HG03025 (cell line): ENCODE results near the gene ICE2.

Source experiments
- ATAC-seq: cut with Tn5 transposase; IDR thresholded peaks from one replicate; pipeline ENCODE4 v1.9.1; 2021; ENCODE audit warnings: mild to moderate bottlenecking, moderate library complexity; ENCODE audit not compliant: unreplicated experiment, low FRiP score

The ICE2 gene, protein sequence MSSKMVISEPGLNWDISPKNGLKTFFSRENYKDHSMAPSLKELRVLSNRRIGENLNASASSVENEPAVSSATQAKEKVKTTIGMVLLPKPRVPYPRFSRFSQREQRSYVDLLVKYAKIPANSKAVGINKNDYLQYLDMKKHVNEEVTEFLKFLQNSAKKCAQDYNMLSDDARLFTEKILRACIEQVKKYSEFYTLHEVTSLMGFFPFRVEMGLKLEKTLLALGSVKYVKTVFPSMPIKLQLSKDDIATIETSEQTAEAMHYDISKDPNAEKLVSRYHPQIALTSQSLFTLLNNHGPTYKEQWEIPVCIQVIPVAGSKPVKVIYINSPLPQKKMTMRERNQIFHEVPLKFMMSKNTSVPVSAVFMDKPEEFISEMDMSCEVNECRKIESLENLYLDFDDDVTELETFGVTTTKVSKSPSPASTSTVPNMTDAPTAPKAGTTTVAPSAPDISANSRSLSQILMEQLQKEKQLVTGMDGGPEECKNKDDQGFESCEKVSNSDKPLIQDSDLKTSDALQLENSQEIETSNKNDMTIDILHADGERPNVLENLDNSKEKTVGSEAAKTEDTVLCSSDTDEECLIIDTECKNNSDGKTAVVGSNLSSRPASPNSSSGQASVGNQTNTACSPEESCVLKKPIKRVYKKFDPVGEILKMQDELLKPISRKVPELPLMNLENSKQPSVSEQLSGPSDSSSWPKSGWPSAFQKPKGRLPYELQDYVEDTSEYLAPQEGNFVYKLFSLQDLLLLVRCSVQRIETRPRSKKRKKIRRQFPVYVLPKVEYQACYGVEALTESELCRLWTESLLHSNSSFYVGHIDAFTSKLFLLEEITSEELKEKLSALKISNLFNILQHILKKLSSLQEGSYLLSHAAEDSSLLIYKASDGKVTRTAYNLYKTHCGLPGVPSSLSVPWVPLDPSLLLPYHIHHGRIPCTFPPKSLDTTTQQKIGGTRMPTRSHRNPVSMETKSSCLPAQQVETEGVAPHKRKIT

DNA sequence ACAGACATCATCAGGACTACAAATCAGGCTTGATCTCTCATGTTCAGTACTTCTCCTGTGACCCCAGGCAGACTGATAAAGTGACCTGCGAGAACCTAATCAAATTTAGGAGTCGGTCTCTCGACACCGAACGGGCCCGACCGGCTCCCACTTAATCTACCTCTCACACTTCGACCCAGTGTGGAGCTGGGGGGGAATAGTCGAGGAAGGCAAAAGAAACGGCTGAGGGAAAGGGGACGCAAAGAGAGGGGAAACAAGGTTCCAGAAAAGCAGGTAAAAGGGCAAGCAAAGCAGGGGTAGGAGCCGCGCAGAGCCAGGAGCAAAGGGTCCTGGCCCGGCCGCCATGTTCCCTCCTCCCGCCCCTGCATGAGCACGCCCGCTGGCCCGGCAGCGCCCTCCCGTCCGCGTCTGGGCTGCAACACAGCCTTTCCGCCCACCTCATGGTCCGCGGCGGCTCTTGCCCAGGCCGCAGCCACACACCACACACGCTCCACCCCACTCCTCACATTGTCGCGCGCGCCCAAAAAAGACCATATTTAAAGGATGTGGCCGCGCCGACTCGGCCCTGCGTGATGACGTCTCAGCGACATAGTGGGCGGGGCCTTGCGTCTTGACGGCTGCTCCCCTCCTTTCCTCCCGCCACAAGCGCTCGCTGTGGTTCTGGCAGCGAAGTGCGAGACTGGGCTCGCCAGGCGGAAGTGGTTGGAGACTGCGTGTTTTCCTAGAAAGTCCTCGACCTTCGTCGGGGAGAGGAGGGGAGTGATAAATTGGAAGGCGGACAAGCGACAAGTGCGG is at the start of gene ICE2:
TSS of gene ICE2 (minus strand) at position 577 of the 795 bp plus-strand sequence. CDS start 1,165 bp downstream, outside the sequence.
- peak; percentile 84 for ATAC-seq

DNA sequence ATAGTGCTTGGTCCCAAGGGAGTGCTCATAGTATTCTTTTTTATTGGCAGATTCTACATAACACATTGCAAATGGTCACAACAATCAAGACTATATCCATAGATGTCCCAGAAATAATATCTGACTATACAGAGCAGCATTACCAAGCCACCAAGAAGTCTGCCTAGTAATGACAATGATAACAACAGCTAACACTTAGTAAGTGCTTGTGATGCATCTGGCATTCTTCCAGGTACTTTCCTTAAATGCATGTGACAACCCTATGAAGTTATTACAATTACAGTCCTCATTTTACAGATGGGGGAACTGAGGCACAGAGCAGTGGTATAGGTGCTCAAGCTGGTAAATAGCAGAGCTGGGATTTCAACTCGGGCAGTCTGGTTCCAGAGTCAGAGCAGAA is 49.6 kb upstream of the ICE2 start:
- no peak for ATAC-seq

DNA sequence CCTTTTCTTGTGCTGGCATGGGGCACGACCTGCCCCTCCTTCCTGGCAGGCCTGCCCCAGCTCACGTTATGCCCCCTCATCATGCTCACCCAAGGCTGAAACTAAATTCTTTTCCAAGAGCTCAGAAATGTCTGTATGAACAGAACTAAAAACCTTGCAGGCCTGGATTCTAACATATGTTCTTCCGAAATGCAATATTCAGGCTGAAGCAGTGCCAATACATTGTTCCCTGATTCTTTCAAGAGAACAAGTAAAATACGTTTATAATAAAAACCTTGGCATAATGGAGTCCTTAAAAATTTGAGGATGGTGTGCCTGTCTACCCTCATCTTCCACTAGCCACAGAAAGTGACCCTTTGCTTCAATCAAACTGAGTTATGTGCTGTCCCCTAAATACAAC is 48.5 kb upstream of the ICE2 start:
- ATAC-seq: no peak

DNA sequence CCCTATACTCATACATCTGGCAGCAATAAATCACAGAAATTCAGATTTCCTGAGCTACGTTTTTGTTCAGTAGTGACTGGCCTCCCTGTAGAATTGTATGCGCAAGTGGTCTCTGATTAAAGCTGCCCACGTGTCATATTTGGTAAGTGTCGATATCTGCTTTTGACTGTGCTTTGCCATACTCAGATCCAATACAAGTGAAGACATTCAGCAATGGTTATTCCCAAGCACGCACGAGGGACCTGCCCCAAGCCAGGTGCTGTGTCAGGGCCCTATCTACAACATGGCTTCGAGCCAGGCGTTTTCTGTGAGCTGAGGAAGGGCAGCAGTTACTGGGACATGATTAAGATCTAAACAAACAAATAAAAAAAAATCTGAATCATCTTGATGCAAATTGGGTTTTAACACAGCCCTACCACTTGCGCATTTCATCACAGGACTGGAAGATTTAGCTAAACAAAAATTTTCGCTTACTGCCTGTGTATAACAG is 47.2 kb upstream of the ICE2 start:
- no peak for ATAC-seq

DNA sequence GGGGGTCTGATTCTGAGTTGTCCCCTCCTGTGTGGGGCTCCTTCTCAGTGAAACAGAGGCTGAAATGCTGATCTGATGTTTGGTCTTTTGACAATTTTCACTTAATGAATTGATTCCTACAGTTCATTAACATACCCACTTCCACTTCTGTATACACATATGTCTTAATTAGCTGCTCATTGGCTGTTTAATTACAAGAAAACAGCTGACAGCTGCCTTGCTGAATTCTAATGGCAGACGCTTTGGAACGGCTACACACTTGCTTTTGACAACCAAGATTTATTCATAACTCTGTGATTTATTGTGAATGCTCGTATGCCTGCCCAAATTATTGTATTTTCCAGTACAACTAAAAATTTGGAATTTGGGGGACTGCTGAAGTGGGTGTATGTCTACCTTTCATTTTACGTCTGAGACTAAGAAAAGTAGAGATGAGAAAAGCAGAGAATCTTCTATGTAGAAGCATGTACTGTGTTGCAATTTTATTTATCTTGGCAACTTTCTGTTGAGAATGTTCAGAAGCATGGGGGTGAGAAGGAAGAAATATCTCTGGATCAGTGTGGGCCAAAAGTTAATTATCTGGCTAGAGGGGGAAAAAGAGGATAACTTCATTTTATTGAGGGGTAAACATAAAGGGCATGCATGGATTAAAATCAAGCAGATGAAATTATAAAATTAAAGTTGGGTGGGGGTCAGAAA is 46.5 kb upstream of the ICE2 start:
- ATAC-seq: no peak

DNA sequence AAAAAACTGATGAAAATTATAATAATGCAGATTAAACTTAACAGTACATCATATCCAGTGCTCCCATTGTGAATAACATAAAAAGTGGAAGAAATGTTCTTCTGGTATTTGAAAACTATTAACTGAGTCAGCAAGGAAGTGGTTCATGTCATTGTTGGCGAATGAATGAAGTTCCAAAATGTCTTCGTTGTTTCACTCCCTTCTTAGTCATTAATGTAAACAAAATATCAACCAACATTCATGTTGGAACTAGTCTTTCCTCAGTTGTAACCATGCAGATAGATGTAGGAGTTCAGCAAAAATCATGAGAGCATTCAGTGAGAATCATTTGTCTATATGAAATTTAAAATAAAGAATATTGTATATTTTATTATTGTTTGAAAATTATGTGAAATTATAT is 44.1 kb upstream of the ICE2 start:
- no peak for ATAC-seq

DNA sequence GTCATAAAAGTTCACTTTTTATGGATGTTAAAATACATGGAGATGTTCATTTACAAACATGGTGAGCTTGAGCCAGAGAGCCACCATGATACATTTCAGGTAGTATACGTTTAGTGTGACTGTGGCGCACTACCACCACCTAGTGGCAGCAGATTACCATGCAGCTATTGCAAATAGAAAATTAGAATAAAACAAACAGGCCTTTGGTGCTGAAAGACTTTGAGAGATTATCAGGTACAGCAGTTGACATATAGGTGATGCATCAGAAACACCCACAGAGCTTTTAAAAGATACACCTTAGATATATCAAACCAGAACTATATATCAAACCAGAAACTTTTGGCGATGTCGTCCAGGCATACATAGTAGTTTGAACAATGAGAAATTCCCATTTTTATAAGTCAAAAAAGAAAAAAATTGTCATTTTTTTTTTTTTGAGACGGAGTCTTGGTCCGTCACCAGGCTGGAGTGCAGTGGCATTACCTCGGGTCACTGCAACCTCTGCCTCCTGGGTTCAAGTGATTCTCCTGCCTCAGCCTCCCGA is 42.0 kb upstream of the ICE2 start:
- ATAC-seq: no peak

DNA sequence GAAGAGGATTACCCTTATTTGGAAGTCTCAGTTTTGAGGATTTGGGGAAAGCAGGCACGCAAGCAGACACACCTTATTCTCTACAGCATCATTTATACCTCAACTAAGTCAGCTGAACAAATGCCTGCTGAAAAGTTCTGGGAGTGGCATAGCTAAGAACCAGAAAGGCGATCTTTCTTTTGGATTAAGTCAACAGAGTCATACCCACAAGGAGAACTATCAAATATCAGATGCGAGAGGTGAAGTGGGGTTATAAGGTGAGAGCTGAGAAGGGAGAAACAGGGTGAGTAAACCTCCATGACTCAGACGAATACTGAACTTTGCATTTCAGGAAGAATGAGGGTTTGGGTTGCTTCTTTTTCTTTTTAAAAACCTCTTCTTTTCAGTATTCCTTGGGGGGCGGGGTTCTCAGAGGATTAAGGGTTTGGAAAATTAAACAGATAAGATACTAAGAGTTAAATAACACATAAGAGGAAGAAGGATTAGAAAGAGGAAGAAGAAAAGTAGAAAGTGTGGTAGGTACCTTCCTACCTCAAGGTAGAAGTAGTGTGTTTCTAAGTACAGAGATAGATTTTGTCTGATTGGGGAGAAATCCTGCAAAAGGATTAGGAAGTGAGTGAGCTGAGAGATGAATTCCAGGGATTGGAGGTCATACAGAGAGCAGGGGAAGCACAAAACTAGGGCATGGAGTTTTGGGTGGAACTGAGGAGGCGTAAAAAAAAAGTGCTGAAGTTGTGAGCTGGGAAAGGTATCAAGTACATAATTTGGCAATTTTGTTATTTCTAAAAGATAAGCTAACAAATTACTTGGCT is 41.3 kb upstream of the ICE2 start:
- no peak for ATAC-seq

DNA sequence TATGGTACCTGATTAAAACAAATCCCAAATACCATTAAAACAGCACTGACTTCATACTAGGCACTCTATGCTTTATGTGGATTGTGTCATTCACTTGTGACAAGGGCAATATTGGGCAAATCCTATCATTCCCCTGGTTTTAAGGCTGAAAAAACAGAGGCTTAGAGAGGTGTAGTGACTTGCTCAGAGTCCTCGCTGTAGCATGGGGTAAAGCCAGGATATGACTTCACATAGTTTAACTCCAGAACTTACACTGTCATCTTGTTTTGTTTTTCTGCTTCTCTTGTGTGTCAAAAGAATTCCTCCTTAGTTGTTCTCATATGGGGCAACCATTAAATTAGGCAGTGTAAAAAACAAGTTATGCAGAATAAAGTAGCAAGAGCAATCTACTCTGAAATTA is 40.3 kb upstream of the ICE2 start:
- ATAC-seq: no peak

DNA sequence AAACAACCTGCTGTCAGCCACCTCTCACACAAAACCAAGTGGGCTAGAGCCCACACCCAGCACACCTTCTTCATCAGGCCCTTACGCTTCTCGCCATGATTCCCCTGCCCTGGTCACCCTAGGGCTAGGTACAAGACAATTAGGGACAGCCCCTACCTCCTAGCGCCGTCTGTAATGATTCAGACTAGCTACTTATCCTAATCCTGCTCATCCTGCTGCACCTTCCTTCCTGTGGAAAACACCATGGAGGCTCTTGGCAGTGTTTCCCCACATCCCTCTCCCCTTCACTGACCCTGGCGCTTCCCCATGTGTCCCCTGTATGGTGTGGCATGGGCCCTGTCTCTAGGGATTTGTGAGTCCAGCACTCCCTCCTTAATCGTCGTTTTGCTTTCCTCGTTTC is 39.6 kb upstream of the ICE2 start:
- ATAC-seq: no peak

DNA sequence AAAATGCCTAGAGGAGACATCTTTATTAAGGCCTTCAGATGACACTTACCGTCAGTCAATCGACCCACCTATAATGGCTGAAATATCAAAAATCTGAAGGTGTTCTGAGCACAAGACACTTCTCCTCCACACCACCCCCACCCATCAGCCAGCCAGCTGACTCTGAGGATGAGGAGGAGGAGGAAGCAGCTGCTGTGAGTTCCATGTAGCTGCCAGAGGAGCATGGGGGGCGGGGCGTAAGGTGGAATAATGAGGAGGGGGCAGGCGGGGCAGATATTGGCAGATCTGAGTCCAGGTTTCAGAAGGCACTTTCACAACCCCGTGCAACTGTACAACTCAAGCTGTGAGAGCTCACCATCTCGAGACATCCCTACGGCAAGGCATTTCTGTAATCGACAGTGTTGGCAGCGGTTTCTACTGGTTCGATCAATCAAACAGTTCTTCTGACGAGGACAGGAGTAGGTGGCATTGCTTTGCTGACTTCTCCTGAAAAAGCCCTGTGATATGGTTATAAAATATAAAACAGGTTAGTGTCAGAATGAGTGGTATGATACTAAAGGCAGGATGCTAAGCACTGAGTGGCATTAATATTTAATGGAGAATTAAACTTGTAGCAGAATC is 35.4 kb upstream of the ICE2 start:
- ATAC-seq: no peak

DNA sequence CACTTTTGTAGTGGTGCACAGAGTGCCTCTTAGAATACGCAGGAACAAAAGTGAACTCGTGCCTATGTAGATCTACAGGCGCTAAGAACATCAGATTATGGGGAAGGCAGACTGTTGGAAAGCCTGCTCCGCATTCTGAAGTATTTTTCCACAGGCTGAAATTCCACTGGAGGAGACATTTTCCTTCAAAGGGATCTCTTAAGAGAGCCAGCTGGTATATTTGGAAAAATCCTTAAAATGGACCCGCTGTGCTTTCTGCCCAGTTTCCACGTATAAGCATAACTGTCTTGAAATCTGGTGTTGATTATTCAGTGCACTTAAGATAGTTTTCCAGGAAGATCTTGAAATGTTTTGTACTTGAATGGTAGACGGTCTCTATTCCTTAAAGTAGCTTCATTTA is 34.7 kb upstream of the ICE2 start:
- ATAC-seq: no peak

DNA sequence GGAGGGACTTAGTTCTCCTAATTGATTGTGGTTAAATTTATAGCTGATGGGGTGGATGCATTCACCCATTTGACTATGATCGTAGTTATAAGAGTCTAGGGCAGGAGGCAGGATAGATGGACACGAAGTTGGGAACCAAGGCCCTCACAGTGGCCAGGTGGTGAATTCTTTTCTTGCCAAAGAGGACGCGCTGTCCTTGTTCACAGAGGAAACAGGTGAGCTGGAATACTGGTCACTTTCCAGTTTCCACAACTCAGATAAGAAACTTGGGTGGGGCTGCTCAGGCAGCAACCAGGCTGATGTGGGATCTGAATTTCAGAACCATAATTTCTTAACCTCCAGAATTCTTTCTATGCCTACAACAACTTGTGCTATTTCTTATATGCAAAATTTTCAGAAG is 34.0 kb upstream of the ICE2 start:
- no peak for ATAC-seq

DNA sequence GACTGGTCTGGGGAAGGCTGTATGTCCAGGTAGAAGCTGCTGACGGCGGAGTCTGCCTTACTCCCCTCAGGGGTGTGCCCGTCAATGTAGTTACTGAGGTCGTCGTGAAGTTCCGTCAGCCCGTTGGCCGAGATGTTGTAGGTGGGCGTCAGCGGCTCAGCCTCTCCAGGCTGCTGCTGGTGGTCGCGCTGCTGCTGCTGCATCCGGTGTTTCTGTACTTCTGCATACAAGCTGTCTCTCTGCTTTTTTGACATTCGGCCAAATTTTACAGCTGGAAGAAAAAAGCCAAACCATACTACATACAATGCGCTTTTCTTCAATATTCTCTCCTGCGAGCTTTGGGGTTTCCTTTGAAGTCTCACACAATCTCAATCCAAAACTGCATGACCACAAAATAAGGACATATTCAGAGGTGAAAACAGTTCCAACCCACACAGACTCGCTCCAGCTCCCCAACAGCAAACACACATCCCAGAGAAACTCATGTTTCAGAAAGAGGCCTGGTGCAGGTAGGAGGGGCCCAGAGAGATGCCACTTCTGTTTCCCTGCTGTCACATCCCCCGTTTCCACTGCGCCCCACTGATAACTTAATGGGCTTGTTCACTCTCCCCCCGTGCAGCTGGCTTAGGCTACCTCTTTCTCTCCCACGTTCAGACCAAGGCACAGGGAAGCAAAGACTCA is 32.5 kb upstream of the ICE2 start:
- no peak for ATAC-seq

DNA sequence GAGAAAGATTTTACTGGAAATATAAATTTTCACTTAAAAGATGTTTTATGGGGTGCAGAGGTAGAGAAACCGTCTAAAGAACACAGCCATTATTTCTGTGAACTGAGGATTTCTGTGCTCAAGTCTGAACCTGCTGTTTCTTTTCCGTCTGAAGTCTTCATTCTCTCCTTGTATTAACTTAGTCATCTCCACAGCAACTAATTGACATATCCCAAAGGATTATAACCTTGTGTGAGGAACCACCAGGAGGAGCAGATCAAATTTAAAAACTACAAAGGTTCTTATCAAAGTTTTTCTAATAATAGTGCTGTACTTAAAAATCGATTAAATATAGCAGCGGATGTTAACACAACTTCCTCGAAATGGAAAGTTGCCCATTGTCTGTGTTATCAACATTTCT is 31.1 kb upstream of the ICE2 start:
- ATAC-seq: no peak

DNA sequence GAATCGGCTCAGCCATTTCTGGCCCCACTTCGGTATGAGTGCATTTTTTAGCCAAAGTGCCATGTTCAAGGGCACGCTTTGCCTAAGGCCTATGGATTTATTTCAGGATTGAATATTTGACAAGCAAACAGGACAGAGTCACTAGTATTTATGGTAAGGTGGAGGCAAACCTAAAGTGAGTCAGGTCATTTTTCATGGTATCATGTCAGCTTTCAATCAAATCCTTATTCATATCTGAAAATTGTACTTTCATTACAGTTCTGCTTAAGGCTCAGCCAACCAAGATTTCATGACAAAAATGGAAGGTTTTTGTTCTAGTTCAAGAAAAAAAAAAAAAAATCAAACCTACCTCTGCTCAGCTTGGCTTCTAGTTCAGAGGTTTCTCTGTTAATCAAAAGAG is 30.5 kb upstream of the ICE2 start:
- no peak for ATAC-seq

DNA sequence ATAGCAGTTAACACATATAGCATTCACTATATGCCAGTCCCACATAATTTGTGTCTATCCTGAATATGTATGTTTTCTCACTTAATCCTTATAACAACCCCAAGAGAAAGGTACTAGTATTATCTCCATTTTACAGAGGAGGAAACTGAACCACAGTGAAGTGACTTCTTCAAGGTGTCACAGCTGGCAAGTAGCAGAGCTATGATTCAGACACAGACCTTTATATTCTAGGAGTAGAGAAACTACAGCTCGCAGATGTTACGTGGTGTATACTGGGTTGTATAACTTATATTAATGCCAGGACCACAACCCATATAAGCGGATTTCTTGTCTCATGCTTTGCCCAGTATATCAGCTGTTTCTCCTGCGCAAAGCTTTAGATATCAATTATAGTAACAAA is 29.5 kb upstream of the ICE2 start:
- no peak for ATAC-seq
